Naive B cell (primary cell): ENCODE measurements around the gene DDX49. TPM values are rescaled to one million over a fixed set of nuclear protein-coding genes. Genes with fewer than 3 reads are reported as not detected.
"Not testable (repeated sequence)": the region's sequence is repeated elsewhere in the genome, so short reads cannot be mapped to it uniquely, and the experiment has no call there.

Experiments
- ATAC-seq, 2 donors: fragments of 150-1000 bp; cut with Tn5 transposase; 2 replicates each; pipeline ENCODE4 v1.10.0; 2021; ENCODE audit warnings: low read depth in 2 of 2, mild to moderate bottlenecking in 2 of 2, moderate library complexity in 2 of 2
- DNase-seq: peaks from one replicate; pipeline ENCODE4 v3.0.0; 2022
- H3K27ac Mint-ChIP-seq, 6 donors: one replicate each; pipeline ENCODE4 v1.8.0; 2020 to 2022; ENCODE audit warnings: mild to moderate bottlenecking in 6 of 6, mixed read lengths in 6 of 6, moderate library complexity in 5 of 6, inconsistent platforms in 2 of 6
- H3K27me3 Mint-ChIP-seq, 3 donors: one replicate each; pipeline ENCODE4 v1.8.0; 2021 to 2022; ENCODE audit warnings: mixed read lengths in 3 of 3, mild to moderate bottlenecking in 1 of 3
- H3K36me3 Mint-ChIP-seq, 2 donors: one replicate each; pipeline ENCODE4 v1.8.0; 2020 to 2022; ENCODE audit warnings: mixed read lengths in 2 of 2, inconsistent platforms in 1 of 2, mild to moderate bottlenecking in 1 of 2
- H3K4me1 Mint-ChIP-seq, 3 donors: one replicate each; pipeline ENCODE4 v1.8.0; 2020 to 2022; ENCODE audit warnings: mixed read lengths in 3 of 3, inconsistent platforms in 1 of 3, mild to moderate bottlenecking in 1 of 3, moderate library complexity in 1 of 3
- H3K4me3 Mint-ChIP-seq, 8 donors: one replicate each; pipeline ENCODE4 v1.8.0; 2020 to 2022; ENCODE audit warnings: mild to moderate bottlenecking in 8 of 8, mixed read lengths in 8 of 8, moderate library complexity in 8 of 8, inconsistent platforms in 2 of 8
- H3K9me3 Mint-ChIP-seq, 7 donors: one replicate each; pipeline ENCODE4 v1.8.0; 2020 to 2022; ENCODE audit warnings: mixed read lengths in 7 of 7, mild to moderate bottlenecking in 5 of 7, inconsistent platforms in 2 of 7, moderate library complexity in 1 of 7
- polyA plus RNA-seq, 6 donors: library from polyadenylated mRNA; unstranded; fragments of 300-500 nt; fragmentation: Illumina TruSeq; gene quantifications; one replicate each; pipeline ENCODE4 v1.2.3, GENCODE V29; 2021; ENCODE audit warnings: low read depth in 6 of 6

DDX49 gene
- polyA plus RNA-seq, 6 donors from 2014 or later = 14.2 to 33.3 (median 24.5) TPM

DNA sequence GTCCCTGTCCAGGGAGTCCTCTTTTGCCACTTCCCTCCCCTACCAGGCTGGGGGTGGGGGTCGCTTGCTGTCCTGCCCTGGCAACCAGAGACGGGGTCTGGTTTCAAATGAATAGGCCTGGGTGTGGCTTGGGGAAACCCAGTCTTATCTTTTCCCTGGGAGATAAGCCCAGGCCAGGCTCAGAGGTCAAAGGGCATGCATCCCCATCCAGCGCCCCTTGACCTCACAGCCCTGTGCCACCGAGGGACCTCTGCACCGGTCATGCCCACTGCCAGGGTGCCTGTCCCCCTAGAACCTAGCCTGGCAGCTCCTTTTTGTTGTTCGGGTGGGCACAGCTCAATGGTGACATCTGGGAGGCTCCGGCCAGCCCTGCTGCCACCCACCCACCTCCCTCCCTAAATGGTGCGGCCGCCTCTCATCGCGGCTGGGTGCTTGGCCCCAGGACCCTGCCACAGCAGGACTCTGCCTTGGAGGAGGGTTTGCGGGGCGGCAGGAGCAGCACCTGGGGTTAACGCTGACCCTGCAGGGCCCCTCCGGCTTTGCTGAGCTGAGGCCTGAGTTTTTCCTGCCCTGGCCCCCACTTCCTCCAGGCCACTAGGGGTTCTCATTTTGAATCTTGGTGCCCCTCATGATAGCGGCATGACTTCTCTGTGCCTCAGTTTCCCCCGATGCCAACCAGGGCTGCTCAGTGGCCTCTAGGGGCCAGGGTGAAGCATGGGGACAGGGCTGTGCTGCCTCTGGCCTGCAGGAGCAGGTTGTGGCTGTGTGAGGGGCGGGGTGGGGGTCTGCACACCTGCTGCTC is 20.7 kb upstream of the DDX49 start:
- H3K36me3 Mint-ChIP-seq = peaks cover 0 to 15% of the 10 kb centered on the region in 2 donors
- H3K4me3 Mint-ChIP-seq = no peak overlapping the region
- DNase-seq (no peak), ATAC-seq (no peak)
- peaks cover 13 to 28% (median 24%) of the 10 kb centered on the region in 3 donors for H3K27me3 Mint-ChIP-seq
- peaks cover 5 to 23% (median 13%) of the 10 kb centered on the region in 3 donors for H3K4me1 Mint-ChIP-seq
- H3K9me3 Mint-ChIP-seq = no peaks in the 10 kb centered on the region
- H3K27ac Mint-ChIP-seq = no peak overlapping the region

DNA sequence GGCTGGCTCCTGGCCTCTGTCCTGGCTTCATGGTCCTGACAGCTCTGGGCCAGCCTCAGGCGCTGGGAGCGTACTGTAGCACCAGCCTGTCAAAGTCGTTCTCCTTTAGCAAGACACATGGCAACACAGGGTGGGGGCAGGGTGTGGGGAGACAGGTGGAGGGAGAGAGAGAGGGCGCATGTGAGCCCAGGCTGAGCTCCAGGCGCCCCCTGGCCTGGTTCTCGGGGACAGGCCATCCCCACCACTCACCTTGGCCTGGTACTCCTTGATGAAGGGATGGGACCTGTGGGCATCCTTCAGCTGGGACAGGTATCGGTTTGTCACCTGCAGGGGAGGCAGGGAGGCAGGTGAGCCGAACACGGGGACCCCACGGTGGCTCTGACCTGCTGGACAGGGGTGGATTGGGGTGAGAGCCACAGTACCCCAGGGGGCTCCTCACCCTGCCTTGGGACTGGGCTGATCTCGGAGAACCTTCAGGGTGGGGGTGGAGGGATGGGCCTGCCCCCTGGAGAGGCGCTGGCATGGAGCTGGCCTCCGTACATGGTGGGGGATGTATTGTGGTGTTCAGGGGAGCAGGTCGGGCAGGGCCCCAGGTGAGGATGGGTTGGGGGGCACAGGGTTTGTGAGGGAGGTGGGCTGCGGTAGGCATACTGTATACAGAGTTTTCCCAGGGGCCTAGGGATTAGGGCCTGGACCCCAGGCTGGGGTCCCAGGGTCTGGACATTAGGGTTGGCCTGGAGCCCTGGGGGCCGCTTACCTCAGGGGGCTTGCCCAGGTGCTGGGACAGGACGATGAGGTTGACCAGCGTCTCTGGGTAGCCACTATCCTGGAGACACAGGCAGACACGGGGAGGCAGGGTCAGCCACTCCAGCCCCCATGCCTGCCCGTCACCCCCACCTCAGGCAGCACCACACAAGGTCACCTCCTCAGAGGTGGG is 19.6 kb upstream of the DDX49 start:
- Mint-ChIP-seq H3K4me3 (peak overlapping the region in 1 of 8 donors; percentile 35), H3K4me1 (peaks cover 5 to 21% (median 13%) of the 10 kb centered on the region in 3 donors), H3K36me3 (peaks cover 0 to 15% of the 10 kb centered on the region in 2 donors), H3K27me3 (peaks cover 11 to 21% (median 20%) of the 10 kb centered on the region in 3 donors), H3K27ac (peak overlapping the region in 1 of 6 donors; percentile 38), H3K9me3 (no peaks in the 10 kb centered on the region)
- ATAC-seq = no peak
- no peak for DNase-seq

DNA sequence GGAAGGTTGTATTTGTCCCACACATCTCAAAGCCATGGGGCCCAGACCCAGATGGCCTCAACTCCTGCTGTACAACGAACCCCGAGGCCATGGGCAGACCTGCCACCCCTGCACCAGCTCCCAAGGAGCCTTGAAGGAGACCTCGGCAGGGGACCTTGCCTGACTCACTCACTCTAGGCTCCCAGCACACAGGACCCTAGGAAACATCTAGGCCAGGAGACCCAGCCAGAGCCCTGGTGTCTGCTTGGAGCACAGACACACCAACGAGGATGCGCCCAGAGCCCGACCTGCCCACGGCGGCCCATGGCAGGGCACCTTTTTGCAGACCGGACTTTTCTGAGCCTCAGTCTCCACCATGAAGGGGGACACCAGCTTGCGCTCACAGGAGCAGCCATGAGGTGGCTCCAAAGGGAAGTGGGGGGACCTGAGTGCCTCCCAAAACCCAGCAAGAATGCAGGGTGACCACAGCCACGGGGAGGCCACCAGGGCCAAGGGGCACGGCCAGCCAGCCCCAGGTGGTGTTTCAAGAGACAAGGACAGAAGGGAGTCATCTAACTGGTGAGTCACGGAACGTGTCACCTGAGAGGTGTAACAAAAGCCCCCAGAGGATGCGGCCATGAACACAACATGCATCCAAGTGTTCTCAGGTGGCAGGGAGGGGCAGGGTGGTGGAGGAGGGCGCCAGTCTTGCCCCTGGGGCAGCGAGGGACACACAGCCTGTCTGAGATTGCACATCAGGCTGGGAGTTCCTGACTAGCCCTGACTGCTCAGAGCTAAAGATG is 18.6 kb upstream of the DDX49 start:
- H3K36me3 Mint-ChIP-seq = peaks cover 0 to 24% of the 10 kb centered on the region in 2 donors

GRCh38 chr19:18901491-18901890 is 18.0 kb upstream of the DDX49 start:
- peaks cover 0 to 24% of the 10 kb centered on the region in 2 donors for H3K36me3 Mint-ChIP-seq
- H3K4me1 Mint-ChIP-seq = peaks cover 2 to 17% (median 12%) of the 10 kb centered on the region in 3 donors
- DNase-seq = no peak
- H3K9me3 Mint-ChIP-seq = no peaks in the 10 kb centered on the region
- no peak overlapping the region for H3K27ac Mint-ChIP-seq
- H3K4me3 Mint-ChIP-seq = no peak overlapping the region
- peaks cover 9 to 15% (median 14%) of the 10 kb centered on the region in 3 donors for H3K27me3 Mint-ChIP-seq
- no peak for ATAC-seq

More for the DNA sequence above, 18.6 kb upstream of the DDX49 start:
- Mint-ChIP-seq H3K4me1 (peaks cover 5 to 21% (median 13%) of the 10 kb centered on the region in 3 donors), H3K9me3 (no peaks in the 10 kb centered on the region), H3K27ac (no peak overlapping the region), H3K4me3 (no peak overlapping the region), H3K27me3 (peaks cover 11 to 20% (median 18%) of the 10 kb centered on the region in 3 donors)
- DNase-seq (no peak), ATAC-seq (no peak)

GRCh38 chr19:18902519-18902918 is 17.0 kb upstream of the DDX49 start:
- peaks cover 0 to 20% of the 10 kb centered on the region in 2 donors for H3K36me3 Mint-ChIP-seq
- H3K9me3 Mint-ChIP-seq, ATAC-seq, DNase-seq, H3K27me3 Mint-ChIP-seq, H3K4me3 Mint-ChIP-seq, H3K4me1 Mint-ChIP-seq: not testable (repeated sequence)
- H3K27ac Mint-ChIP-seq = peak overlapping the region in 1 of 6 donors; percentile 47

DNA sequence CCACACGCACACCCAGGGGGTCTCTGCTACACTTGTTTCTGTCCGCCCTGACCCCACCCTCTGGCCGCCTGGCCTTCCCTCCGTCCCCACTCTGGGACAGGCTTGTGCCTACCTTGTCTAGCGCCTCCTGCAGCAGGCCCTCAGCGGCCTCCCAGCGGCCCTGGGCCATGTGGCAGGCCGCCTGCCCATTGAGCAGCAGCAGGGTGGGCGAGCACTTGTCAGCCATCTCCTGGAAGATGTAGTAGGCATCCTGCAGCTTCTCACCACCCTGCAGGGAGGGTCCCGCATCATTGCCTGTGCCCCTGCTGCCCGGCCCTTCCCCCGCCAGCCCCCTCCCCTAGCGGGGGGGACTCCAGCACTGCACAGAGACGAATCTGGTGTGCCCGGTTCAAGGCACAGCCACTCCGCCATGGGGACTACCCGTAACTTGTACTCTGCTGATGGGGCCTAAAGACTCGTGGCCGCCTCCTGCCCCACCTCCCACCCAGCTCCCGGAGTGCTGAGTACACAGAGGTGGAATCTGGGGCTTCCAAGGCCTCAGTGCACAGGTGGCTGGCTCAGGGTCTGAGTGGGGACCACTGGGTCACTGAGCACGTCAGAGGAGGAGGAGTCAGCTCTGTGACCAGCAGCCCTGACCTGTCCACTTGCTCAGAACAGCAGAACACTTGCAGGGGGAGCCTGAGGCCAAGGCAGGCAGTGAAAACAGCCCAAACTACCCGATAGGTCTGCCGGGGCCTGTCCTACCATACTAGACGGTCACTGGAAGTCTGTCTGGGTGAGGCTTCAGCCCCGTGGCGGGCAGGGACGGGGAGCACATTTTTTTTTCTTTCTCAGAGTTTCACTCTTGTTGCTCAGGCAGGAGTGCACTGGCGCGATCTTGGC is 16.1 kb upstream of the DDX49 start:
- no peaks in the 10 kb centered on the region for H3K27me3 Mint-ChIP-seq
- no peak overlapping the region for H3K4me3 Mint-ChIP-seq
- no peak for ATAC-seq
- no peaks in the 10 kb centered on the region for H3K9me3 Mint-ChIP-seq
- H3K27ac Mint-ChIP-seq = peak overlapping the region in 1 of 6 donors; percentile 34
- DNase-seq = no peak
- H3K4me1 Mint-ChIP-seq = peaks cover 0 to 8% (median 0%) of the 10 kb centered on the region in 3 donors
- peaks cover 0 to 16% of the 10 kb centered on the region in 2 donors for H3K36me3 Mint-ChIP-seq

GRCh38 chr19:18904334-18905057 is 15.0 kb upstream of the DDX49 start:
- Mint-ChIP-seq H3K27me3 (no peaks in the 10 kb centered on the region), H3K4me3 (no peak overlapping the region), H3K9me3 (no peaks in the 10 kb centered on the region), H3K4me1 (peaks cover 0 to 8% (median 0%) of the 10 kb centered on the region in 3 donors), H3K27ac (no peak overlapping the region), H3K36me3 (peaks cover 0 to 15% of the 10 kb centered on the region in 2 donors)
- DNase-seq (no peak), ATAC-seq (no peak)

DNA sequence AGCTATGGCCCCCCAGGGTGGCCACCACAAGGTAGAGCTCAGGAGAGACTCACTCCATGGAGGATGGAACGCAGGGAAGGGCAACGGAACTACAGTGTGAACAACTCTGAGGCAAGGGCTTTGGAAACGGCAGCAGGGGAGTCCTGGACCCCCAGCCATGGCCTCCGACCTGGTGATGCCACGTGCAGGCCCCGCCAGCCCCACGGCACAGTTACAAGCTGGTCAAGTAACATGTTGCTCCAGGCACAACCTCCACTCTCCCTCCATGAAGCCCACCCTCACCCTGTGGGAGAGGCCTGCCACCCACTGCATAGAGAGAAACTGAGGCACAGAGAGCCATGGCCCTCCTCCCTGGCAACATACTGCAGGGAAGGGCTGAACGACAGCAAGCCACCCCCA is 14.5 kb upstream of the DDX49 start:
- H3K27ac Mint-ChIP-seq = peak overlapping the region in 1 of 6 donors; percentile 32
- DNase-seq = no peak

GRCh38 chr19:18905513-18906236 is 13.8 kb upstream of the DDX49 start:
- no peaks in the 10 kb centered on the region for H3K9me3 Mint-ChIP-seq
- peak overlapping the region in 1 of 6 donors; percentile 32 for H3K27ac Mint-ChIP-seq
- peaks cover 0 to 9% of the 10 kb centered on the region in 2 donors for H3K36me3 Mint-ChIP-seq
- H3K4me1 Mint-ChIP-seq = peaks cover 0 to 8% (median 0%) of the 10 kb centered on the region in 3 donors
- no peak for ATAC-seq
- no peak overlapping the region for H3K4me3 Mint-ChIP-seq
- H3K27me3 Mint-ChIP-seq = no peaks in the 10 kb centered on the region
- no peak for DNase-seq

More for the DNA sequence above, 14.5 kb upstream of the DDX49 start:
- ATAC-seq = no peak
- Mint-ChIP-seq H3K4me1 (peaks cover 0 to 8% (median 0%) of the 10 kb centered on the region in 3 donors), H3K4me3 (no peak overlapping the region), H3K9me3 (no peaks in the 10 kb centered on the region), H3K27me3 (no peaks in the 10 kb centered on the region), H3K36me3 (peaks cover 0 to 10% of the 10 kb centered on the region in 2 donors)

DNA sequence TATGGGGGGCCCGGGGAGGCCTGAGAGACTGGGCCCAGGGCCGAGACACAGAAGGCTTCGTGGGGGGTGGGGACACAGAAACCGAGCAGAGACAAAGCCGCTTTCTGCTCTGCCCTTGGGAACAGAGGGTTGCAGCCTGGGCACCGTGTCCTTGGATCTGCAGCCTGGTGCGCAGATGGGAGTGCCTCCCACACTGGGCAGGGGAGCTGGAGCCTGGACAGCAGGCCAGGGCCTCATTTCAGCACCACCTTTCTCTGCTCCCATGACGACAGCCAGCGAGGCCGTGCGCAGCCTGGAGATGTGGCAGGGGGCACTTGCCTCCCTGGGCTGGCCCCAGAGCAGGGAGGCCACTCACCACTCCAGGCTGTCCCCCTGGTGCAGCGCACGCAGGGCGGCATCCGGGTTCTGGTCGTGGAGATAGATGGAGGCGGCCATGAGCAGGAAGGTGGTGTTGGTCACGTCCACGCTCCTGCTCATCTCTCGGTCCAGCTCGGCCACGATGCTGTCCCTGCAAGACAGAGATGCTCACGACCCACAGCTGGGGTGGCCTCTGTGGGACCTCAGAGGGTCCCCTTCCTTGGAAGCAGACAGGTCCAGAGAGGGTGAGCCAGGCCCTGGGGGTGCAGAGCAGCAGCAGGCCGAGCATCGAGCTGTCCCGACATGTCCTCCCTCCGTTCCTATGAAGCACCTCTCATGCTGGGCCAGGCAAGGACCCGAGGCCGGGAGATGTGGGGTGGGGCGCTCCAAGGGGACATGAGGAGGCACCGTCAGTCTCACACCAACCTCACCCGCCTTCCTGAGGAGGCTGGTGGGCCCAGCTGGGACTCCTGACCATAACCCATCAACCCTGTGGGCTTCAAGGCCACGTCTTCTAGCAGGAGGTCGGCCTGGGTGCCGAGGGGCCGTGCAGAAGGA is 12.7 kb upstream of the DDX49 start:
- Mint-ChIP-seq H3K4me1 (peaks cover 0 to 8% (median 3%) of the 10 kb centered on the region in 3 donors), H3K27ac (peak overlapping the region in 1 of 6 donors; percentile 76), H3K9me3 (no peaks in the 10 kb centered on the region), H3K36me3 (peaks cover 0 to 9% of the 10 kb centered on the region in 2 donors), H3K4me3 (no peak overlapping the region), H3K27me3 (no peaks in the 10 kb centered on the region)
- DNase-seq = no peak
- no peak for ATAC-seq
